GM10248 (cell line): ENCODE results near the gene HVCN1.
"Not testable (repeated sequence)": the region's sequence is repeated elsewhere in the genome, so short reads cannot be mapped to it uniquely, and the experiment has no call there.

ENCODE experiments used
- CTCF ChIA-PET: fragments of 300-600 bp; sonication (Branson Sonifier 250); formaldehyde crosslinking; extraction: SDS; loops from one replicate; lab custom pipeline; 2021; ENCODE audit warnings: antibody characterized with exemption; lab: Yijun Ruan, JAX
- POLR2A ChIA-PET: fragments of 350-650 bp; sonication (Branson Sonifier 250); formaldehyde crosslinking; extraction: SDS; loops from one replicate; lab custom pipeline; 2020; ENCODE audit warnings: antibody characterized with exemption; lab: Yijun Ruan, JAX
- DNase-seq: peaks from one replicate; pipeline ENCODE4 v3.0.0; 2012; ENCODE audit errors: extremely low spot score
- TF ChIP-seq, protein P1 (sequence below): IDR thresholded peaks from 2 replicates; pipeline ENCODE4 v1.5.1; 2012; ENCODE audit warnings: mild to moderate bottlenecking, low read depth; ENCODE audit errors: extremely low read depth, missing control alignments, control extremely low read depth

The HVCN1 gene

GRCh38 chr12:110731479-110731878, 42.6 kb upstream of the HVCN1 start:
- CTCF ChIA-PET: interaction anchor here (0.8 to 1.1 kb wide), 3 partner anchors 8 to 81 kb away, joined by 3 read pairs; no protein-coding TSS in a partner anchor
- POLR2A ChIA-PET: no interaction called here
- DNase-seq: no peak
- TF ChIP-seq, protein P1, sequence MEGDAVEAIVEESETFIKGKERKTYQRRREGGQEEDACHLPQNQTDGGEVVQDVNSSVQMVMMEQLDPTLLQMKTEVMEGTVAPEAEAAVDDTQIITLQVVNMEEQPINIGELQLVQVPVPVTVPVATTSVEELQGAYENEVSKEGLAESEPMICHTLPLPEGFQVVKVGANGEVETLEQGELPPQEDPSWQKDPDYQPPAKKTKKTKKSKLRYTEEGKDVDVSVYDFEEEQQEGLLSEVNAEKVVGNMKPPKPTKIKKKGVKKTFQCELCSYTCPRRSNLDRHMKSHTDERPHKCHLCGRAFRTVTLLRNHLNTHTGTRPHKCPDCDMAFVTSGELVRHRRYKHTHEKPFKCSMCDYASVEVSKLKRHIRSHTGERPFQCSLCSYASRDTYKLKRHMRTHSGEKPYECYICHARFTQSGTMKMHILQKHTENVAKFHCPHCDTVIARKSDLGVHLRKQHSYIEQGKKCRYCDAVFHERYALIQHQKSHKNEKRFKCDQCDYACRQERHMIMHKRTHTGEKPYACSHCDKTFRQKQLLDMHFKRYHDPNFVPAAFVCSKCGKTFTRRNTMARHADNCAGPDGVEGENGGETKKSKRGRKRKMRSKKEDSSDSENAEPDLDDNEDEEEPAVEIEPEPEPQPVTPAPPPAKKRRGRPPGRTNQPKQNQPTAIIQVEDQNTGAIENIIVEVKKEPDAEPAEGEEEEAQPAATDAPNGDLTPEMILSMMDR: no peak

DNA sequence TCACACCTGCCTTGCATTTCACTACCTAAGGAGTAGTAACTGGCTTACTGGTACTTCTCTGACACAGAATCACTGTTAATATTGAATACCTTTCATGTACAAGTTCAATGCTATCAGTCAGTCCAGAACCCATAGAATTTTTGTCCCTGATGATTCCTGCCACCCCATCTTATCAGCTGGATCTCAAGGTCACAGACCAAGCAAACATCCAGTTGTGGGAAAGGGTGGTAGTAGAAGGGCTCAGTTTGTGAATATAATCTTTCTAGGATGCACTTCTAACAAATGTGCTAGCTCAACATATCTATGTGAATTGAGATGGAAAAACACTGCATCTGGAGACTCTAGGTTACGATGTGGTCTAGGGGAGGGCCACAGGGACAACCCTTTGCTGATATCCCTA, 39.7 kb upstream of the HVCN1 start:
- no peak for DNase-seq
- ChIA-PET CTCF (interaction anchor here (0.9 to 1.1 kb wide), 2 partner anchors 13 to 31 kb away, joined by 3 read pairs; no protein-coding TSS in a partner anchor), POLR2A (no interaction called here)
- TF ChIP-seq, protein P1: no peak

DNA sequence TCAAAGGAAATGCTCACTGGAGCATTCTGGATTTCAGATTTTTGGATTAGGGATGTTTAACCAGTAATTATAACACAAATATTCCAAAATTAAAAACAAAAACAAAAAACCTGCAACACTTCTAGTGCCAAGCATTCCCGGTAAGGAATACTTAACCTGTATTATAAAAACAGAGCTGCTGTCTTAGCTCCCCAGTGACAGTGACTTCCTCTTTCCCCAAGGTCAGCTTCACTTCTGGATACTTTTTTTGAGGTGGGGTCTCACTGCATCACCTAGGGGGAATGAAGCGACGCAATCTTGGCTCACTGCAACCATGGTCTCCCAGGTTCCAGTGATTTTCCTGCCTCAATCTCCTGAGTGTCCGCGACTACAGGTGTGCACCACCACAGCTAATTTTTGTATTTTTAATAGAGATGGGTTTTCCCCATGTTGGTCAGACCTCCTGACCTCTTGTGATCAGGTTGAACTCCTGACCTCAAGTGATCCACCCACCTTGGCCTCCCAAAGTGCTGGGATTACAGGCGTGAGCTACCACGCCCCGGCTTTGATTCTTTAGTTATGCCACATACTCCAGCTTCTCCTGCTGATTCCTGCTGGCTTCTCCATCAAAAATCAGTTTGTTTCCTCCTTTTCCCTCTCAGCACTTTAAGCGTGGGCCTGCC, 37.9 kb upstream of the HVCN1 start:
- no peak for DNase-seq
- POLR2A ChIA-PET: interaction anchor here (0.5 to 0.6 kb wide), 2 partner anchors 93 to 244 kb away, joined by 3 to 4 read pairs; no protein-coding TSS in a partner anchor
- TF ChIP-seq, protein P1: no peak
- CTCF ChIA-PET: interaction anchor here (0.9 to 1.7 kb wide), 2 partner anchors 10 to 125 kb away, joined by 3 to 6 read pairs; no protein-coding TSS in a partner anchor

DNA sequence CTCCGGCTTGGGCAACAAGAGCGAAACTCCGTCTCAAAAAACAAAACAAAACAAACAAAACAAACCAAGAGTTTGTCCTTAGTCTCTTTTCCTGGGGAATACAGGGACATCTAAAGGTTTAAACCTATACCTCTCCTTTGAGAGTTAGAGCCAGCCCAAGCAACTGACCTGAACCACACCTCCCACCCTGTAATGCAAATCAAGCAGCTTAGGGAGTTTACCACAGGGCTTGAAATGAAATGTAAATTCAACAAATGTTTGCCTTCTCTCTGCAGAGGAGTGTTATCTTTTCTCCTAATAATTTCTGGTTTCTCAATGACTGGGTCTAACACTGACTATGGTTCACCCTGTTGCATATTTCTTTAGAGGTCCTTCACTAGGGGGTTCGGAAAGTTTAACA, 37.1 kb upstream of the HVCN1 start:
- DNase-seq: no peak
- ChIA-PET POLR2A (no interaction called here), CTCF (interaction anchor here (1.7 kb wide), 1 partner anchor 11 kb away, joined by 6 read pairs; no protein-coding TSS in a partner anchor)
- TF ChIP-seq, protein P1: no peak

- CTCF ChIA-PET: no interaction called here
- POLR2A ChIA-PET: no interaction called here
- no peak for DNase-seq
- TF ChIP-seq, protein P1: no peak
Observed at GRCh38 chr12:110725267-110725666, 36.4 kb upstream of the HVCN1 start.

DNA sequence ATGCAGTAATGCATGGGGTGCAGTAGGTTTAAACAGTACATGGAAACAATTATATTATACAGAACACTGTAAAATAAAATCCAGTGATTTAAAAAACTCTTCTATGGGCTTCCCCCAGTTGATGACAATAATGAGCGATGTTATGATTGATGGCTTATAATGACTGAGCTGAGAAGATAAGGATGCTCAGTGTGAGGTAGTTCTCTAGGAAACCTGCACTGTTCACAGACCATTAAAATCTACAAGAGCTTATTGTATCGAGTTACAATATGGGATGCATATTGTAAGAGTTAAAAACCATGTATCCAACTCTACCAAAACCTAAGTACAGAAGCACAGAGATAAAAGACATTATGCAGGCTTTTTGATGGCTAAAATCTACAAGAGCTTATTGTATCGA, 34.0 kb upstream of the HVCN1 start:
- CTCF ChIA-PET: interaction anchor here (1.2 kb wide), 2 partner anchors 8 to 12 kb away, joined by 3 to 4 read pairs; no protein-coding TSS in a partner anchor
- POLR2A ChIA-PET, DNase-seq: not testable (repeated sequence)

GRCh38 chr12:110721570-110721969, 32.7 kb upstream of the HVCN1 start:
- ChIA-PET POLR2A (no interaction called here), CTCF (interaction anchor here (1.2 to 2.0 kb wide), 2 partner anchors 10 to 17 kb away, joined by 4 to 6 read pairs; no protein-coding TSS in a partner anchor)
- DNase-seq: no peak
- TF ChIP-seq, protein P1: no peak
